ENCODE data around the gene PLXNA2. TPM values are rescaled to one million over a fixed set of nuclear protein-coding genes. Genes with fewer than 3 reads are reported as not detected.
A peak's percentile ranks its signal among the peaks of the same experiment; 100 is the strongest.

PLXNA2 gene
- total RNA-seq, 1 donor from 2014 or later, result 9.3 TPM

GRCh38 chr1:208183977-208184911 is 59.9 kb downstream of the PLXNA2 start:
- ATAC-seq, result no peak
- no peak for DNase-seq (ENCODE audit: low spot score)

- DNase-seq (ENCODE audit: low spot score) (no peak), ATAC-seq (peak; percentile 75)
These were observed 61.1 kb downstream of the PLXNA2 start for GRCh38 chr1:208182880-208183645.

DNA sequence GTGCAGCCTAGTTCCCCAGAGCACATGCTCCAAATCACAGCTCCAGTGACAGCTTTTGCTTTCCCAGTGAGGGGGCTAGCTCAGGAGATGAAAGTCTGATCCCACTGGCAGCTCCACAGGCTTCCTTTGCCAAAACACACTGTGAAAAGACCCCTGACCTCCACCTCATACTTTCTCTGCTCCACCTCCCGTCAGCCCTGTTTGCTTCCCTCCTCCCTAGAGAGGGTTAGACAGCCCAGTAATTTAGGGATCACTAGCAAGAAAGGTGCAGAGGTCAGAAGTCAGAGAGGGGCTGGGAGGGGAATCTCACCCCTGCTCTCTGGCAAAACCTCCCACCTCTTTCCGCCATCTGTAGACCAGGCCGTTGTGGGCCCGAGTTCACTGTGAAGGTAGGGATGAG is 62.8 kb downstream of the PLXNA2 start:
- DNase-seq (ENCODE audit: low spot score), result no peak
- no peak for ATAC-seq

GRCh38 chr1:208180421-208180820 is 63.8 kb downstream of the PLXNA2 start:
- DNase-seq (ENCODE audit: low spot score) (no peak), ATAC-seq (no peak)

DNA sequence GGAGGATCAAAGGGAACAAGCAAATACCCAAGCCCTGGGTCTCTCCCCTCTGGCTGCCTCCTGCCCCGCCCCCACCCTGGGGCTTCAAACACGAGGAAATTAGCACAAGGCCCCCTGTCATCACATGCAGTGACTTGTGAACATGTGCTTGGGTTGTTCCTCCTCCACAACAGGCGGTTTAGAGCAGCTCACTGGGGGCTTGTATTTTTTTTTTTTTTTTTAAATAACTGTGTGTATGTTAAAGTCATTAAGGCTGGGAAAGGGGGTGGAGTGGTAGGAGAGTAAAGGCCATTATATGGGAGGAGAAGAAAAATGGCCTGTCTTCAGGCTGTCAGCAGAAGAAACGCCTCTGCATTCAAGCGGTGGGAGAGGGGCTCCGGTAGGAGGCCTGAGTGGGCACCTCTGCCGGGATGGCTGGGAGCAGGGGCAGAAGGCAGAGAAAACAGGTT is 64.2 kb downstream of the PLXNA2 start:
- ATAC-seq (no peak), DNase-seq (ENCODE audit: low spot score) (no peak)

- DNase-seq (ENCODE audit: low spot score), result no peak
- ATAC-seq, result no peak
These were observed 64.8 kb downstream of the PLXNA2 start for GRCh38 chr1:208179263-208179816.

DNA sequence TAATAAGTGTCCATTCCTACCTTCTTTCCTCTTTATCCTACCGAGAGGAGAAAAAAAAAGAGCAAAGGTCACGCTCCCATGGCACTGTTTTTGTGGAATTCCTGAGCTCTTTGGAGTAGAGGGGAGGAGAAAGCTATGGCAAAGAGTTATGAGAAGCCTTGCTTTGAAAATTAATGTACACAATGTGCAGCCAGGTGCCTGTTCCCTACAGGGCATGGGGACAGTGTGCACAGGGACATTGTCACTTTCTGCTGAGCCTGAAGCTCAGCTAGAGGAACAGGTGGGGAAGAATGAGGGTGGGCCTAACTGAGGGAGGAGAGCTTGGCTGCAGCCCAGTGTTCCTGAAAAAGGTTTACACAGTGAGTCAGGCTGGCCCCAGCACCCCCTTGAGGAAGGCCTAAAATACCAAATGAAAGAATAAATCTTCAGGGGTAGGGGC is 66.1 kb downstream of the PLXNA2 start:
- ATAC-seq (peak; percentile 20), DNase-seq (ENCODE audit: low spot score) (no peak)

DNA sequence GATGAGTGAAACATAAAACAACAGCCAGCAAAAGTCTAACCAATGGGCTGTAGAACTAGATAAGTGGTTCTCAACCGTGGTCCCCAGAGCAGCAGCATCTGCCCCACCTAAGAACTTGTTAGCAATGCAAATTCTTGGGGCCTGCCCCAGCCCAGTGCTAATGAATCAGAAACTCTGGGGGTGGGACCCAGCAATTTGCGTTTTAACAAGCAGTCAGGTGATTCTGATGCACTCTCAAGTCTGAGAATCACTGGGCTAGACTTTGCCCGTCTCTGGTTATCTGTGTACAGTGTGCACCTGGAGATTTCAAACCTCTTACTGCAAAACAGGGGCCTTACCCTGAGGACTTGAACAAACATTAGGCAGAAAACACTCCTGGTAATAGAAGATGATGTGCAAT is 66.5 kb downstream of the PLXNA2 start:
- DNase-seq (ENCODE audit: low spot score) (no peak), ATAC-seq (peak; percentile 48)

DNA sequence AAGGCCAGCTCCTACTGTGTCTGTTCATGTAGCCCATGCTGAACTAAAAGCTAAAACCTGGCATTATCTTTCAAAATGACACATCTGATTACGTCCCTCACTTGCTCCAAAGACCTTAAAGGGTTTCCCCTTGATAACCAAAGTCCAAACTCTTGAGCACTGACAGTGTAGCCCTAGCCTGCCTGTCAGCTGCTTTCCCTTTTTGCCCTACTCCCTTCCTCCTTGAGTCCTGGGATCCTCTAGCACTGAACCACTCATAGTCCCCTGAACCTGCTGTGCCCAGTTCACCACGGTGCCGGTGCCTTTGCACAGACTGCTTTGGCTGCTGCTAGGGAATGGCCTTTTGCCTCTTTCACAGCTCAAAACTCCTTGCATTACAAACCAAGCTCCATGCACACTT is 67.5 kb downstream of the PLXNA2 start:
- ATAC-seq (no peak), DNase-seq (ENCODE audit: low spot score) (no peak)

DNA sequence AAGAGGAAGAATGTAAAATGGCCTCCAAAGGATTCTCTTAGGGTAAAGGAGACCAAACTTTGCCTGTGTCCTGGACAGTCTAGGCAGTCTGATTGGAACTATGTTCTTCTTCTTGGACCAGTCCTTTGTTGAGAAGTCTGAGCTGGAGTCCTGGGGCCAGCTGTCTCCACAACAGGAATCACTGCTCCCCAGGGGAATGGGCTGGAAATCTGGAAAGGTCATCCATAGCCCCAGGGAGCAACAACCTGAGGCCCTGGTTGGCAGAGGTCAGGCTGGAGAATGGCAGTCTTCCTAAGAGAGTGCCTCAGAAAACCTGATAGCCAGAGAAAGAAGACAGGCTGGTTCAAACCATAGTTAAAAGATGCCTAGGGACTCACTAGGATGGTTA is 68.7 kb downstream of the PLXNA2 start:
- ATAC-seq (no peak), DNase-seq (ENCODE audit: low spot score) (no peak)

GRCh38 chr1:208174731-208175507 is 69.3 kb downstream of the PLXNA2 start:
- ATAC-seq (peak; percentile 50), DNase-seq (ENCODE audit: low spot score) (no peak)

DNA sequence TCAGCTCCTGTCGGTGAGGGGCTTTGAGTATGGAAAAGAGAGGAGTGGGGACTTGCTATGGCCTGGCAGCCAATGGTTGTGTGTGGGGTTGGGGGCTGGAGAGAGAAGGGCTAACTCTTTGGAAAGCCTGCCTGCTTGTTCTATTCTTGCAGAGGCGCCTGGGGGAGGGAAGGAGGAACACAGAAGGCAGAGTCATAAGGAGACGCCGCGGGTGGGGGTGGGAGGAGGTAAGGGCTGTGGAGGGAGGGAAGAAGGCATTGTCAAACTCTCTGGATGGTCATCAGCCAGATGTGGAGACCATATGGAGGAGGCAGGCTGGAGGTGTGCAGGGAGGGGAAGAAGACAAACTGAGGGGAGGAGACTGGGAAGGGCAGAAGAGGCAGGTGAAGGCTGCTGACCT is 70.0 kb downstream of the PLXNA2 start:
- no peak for DNase-seq (ENCODE audit: low spot score)
- ATAC-seq, result no peak

DNA sequence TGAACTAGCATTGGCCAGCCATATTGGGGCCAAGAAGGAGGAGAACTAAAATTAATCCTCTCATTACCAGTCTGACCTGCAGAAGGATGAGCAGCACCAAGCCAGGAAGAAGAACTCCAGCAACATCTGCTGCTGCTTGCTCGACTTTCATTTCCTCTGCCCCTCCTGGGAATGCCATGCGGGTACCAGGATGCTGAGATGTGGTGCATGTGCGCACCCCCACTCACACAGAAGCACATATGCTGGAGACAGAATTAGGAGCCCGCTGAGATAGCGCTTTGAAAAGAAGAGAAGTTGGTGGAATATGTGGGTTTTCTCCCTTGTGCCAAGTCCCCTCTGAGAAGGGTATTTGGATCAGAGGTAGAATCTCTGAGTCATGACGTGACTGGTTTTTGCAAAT is 70.4 kb downstream of the PLXNA2 start:
- no peak for ATAC-seq
- no peak for DNase-seq (ENCODE audit: low spot score)

- DNase-seq (ENCODE audit: low spot score) (peak; percentile 54), ATAC-seq (peak; percentile 74)
These were observed 71.6 kb downstream of the PLXNA2 start for GRCh38 chr1:208172423-208173145.

DNA sequence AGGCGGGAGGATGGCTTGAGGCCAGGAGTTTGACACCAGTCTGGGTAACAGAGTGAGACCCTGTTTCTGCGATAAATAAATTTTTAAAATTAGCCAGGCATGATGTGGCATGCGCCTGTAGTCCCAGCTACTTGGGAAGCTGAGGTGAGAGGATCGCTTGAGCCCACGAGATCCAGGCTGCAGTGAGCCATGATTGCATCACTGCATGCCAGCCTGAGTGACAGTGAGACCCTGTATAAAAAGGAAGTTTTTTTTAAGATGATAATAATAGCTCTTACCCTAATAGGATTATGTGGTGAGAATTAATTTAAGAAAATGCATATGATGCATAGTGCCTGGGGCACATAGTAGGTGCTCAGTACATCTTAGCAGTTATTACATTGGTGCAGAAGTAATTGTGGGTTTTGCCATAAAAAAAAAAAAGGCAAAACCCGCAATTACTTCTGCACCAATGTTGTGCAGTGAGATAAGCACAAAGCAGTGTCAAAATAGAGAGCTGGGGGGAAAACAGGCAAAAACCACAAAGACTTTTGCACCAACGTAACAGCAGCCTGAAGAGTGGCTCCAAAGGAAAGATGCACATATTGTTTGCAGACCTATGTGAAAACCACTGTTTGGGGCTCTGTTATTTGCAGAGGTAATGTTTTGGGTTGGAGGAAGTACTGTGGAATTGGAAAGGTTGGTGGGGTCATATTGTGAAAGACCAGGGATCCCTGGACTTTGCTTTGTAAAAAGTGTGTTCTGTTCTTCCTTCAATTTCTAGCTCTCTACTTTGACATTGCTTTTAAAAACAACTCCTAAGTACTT is 72.4 kb downstream of the PLXNA2 start:
- DNase-seq (ENCODE audit: low spot score) (no peak), ATAC-seq (peak; percentile 82)

DNA sequence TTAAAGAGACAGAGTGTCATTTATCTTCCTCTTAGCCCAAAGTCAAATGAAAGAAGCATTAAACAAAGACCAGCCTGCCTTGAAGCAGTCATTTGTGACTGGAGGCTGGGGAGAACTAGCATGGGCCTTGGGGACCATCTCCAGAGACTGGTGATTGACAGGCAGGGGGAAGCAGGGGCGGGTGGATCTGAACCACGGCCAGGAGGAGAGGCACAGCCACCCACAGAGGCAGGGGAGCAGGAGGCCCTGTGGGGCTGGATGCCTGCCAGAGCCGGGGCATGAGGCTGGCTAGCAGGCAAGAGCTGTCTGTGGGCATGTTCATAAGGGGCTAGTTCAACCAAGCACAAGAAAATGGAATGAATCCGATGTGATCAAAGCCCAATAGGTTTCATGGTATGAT is 73.9 kb downstream of the PLXNA2 start:
- DNase-seq (ENCODE audit: low spot score) (no peak), ATAC-seq (no peak)

GRCh38 chr1:208169081-208169879 is 74.9 kb downstream of the PLXNA2 start:
- ATAC-seq, result no peak
- no peak for DNase-seq (ENCODE audit: low spot score)

DNA sequence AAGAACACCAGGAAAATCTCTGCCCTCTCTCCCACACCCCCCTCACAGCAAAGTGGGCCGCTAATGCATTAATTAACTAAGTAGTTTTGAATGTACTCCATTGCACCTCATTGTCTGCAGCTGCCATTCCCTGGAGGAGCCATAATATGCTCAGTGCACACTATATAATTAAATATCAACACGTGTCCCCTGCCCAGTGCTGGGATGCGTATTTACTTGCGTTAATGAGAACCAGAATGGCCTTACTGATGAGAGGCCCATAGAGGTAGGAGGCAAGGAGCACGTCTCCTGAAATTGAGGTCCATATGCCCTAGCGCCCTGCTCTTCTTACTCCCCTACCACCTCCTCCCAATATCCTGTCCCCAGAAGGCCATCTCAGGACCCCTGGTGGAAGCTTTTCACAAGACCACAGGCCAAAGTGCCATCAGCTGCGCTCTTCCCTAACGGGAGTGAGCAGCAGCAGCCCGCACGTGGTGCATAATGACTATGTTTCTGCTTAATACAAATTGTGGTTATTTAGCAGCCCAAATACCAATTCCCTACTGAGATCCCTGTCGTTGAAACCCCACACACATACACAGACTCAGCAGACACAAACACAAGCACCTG is 76.8 kb downstream of the PLXNA2 start:
- DNase-seq (ENCODE audit: low spot score), result no peak
- ATAC-seq, result no peak

Measured in left lobe of liver (tissue), 2 donors.